Measurements from ENCODE around the gene CSRP3.

CSRP3 gene

GRCh38 chr11:19187833-19188258 is 13.9 kb downstream of the CSRP3 start:
- no peak for TF ChIP-seq CTCF (IDR thresholded peaks at IDR 0.05; ENCODE audit: unreplicated experiment in 3 of 3)
- no peak overlapping the region for H3K27ac Mint-ChIP-seq
- H3K27me3 Mint-ChIP-seq (ENCODE audit: low read depth) = peaks cover 17% of the 10 kb centered on the region
- peaks cover 41% of the 10 kb centered on the region for H3K4me1 Mint-ChIP-seq
- no peaks in the 10 kb centered on the region for H3K9me3 Mint-ChIP-seq
- H3K36me3 Mint-ChIP-seq (ENCODE audit: low read depth) = no peaks in the 10 kb centered on the region
- no peak overlapping the region for H3K4me3 Mint-ChIP-seq

- H3K27ac Mint-ChIP-seq = no peak overlapping the region
- no peak overlapping the region for H3K4me3 Mint-ChIP-seq
- peaks cover 14% of the 10 kb centered on the region for H3K27me3 Mint-ChIP-seq (ENCODE audit: low read depth)
- H3K9me3 Mint-ChIP-seq = no peaks in the 10 kb centered on the region
- no peaks in the 10 kb centered on the region for H3K36me3 Mint-ChIP-seq (ENCODE audit: low read depth)
- no peak for TF ChIP-seq CTCF (IDR thresholded peaks at IDR 0.05; ENCODE audit: unreplicated experiment in 3 of 3)
- peaks cover 44% of the 10 kb centered on the region for H3K4me1 Mint-ChIP-seq
Observed at GRCh38 chr11:19187114-19187832, 14.5 kb downstream of the CSRP3 start.

GRCh38 chr11:19185516-19186052 is 16.2 kb downstream of the CSRP3 start:
- Mint-ChIP-seq H3K4me1 (peaks cover 53% of the 10 kb centered on the region), H3K27me3 (ENCODE audit: low read depth) (peaks cover 12% of the 10 kb centered on the region), H3K4me3 (no peak overlapping the region), H3K9me3 (no peaks in the 10 kb centered on the region), H3K27ac (no peak overlapping the region), H3K36me3 (ENCODE audit: low read depth) (no peaks in the 10 kb centered on the region)
- TF ChIP-seq CTCF (IDR thresholded peaks at IDR 0.05; ENCODE audit: unreplicated experiment in 3 of 3) = no peak

GRCh38 chr11:19185036-19185435 is 16.7 kb downstream of the CSRP3 start:
- no peaks in the 10 kb centered on the region for H3K9me3 Mint-ChIP-seq
- H3K27ac Mint-ChIP-seq = no peak overlapping the region
- peaks cover 12% of the 10 kb centered on the region for H3K27me3 Mint-ChIP-seq (ENCODE audit: low read depth)
- H3K4me1 Mint-ChIP-seq = peaks cover 53% of the 10 kb centered on the region
- H3K36me3 Mint-ChIP-seq (ENCODE audit: low read depth) = no peaks in the 10 kb centered on the region
- H3K4me3 Mint-ChIP-seq = no peak overlapping the region
- no peak for TF ChIP-seq CTCF (IDR thresholded peaks at IDR 0.05; ENCODE audit: unreplicated experiment in 3 of 3)

- H3K36me3 Mint-ChIP-seq (ENCODE audit: low read depth) = no peaks in the 10 kb centered on the region
- H3K4me3 Mint-ChIP-seq = no peak overlapping the region
- H3K9me3 Mint-ChIP-seq = no peaks in the 10 kb centered on the region
- peaks cover 53% of the 10 kb centered on the region for H3K4me1 Mint-ChIP-seq
- TF ChIP-seq CTCF (IDR thresholded peaks at IDR 0.05; ENCODE audit: unreplicated experiment in 3 of 3) = no peak
- peaks cover 12% of the 10 kb centered on the region for H3K27me3 Mint-ChIP-seq (ENCODE audit: low read depth)
- H3K27ac Mint-ChIP-seq = peak overlapping the region in 2 of 3 experiments; percentile 5 to 35
Observed at GRCh38 chr11:19183646-19184045, 18.1 kb downstream of the CSRP3 start.

All from nephron (organoid).